8988T (cell line): ENCODE results near the gene PLBD1.

ENCODE experiments used
- DNase-seq: peaks from one replicate; pipeline ENCODE4 v3.0.0; 2011

The PLBD1 gene

DNA sequence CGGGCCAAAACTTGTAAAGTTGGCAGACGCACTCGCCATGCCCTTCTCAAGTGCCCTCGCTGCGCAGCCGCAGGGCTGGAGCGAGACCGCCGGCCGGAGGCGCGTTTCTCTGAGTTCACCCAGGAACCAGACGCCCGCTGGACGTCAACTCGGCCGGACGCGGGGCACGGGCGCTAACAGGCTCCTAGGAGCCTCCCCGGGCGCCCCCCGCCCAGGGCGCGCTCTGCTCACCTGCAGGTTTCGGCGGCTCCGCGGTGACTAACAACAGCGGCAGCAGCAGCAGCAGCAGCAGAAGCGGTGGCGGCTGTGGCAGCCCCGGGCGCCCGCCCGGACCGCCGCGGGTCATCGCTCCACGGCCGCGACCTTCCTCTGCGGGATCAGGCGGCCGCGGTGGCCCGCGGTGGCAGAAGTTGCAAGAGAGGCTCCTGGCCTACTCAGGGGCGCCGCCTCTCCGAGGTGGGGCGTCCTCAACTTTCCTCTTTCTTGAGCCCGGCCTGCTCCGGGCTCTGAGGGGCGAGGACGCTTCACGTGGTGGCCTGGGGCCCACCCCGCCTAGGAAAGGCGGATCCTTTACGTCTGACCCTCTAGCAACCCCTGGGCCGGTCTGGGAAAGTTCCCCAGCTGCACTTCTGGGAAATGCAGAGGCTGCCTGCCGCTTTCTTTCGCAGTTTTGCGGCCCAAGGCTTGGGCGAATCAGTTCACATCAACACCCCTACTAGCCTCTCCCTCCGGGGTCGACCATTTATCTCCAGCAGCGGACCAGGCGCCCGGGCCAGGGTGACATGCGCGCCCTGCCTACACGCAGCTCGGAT, at the start of gene PLBD1:
Gene PLBD1, minus strand, starts transcription at position 533 of the 812 bp plus-strand sequence. Its CDS starts 187 bp downstream, at position 346.
- peak; percentile 43 for DNase-seq

DNA sequence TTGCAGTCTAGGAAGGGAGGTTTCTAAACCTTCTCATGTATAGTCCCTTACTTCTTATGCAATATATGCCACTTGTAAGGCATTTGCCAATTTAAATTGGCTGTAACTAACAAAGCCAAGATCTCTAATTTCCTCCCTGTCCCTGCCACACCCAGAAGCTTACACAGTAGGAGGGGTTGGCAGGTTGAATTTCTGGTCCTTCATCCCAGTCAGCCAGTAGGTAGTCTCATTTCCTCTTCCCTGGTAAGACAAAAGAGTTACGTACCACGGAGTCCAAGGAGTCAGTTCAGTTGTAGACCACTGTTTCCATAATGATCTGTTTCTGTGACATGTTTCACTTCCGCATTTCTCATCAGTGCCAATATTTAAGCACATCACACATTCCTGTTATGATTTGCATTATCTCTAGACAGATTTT, 47.0 kb upstream of the PLBD1 start:
- DNase-seq = no peak

- no peak for DNase-seq
These were observed 46.0 kb upstream of the PLBD1 start for GRCh38 chr12:14613718-14614117.

DNA sequence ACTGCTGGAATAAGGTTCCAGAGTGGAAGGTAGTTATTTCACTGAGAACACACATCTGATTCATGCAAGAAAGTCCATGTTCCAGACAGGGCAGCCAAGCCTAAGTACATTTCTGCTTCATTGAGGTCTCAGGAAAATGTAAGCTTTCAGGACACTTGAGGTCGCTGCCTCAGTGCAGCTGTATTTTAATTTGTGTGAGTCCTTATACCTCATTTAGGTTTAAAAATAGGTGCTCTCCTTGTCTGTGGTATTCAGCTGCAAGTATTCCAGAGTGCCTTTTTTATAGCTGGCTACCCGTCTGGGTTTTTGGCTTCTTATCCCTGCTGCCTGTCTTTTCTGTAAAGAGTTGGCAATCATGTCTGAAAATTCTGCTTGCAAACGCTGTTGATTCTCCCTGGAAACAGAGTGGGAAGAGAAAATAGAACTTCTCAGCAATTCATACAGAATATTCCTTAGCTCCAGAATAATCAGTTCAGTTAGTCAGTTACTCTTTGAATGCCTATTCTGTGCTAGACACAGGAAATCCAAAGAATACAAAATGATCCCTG, 45.3 kb upstream of the PLBD1 start:
- DNase-seq = no peak

GRCh38 chr12:14612250-14612649, 44.6 kb upstream of the PLBD1 start:
- DNase-seq = no peak

- no peak for DNase-seq
These were observed 44.0 kb upstream of the PLBD1 start for GRCh38 chr12:14611640-14612203.

DNA sequence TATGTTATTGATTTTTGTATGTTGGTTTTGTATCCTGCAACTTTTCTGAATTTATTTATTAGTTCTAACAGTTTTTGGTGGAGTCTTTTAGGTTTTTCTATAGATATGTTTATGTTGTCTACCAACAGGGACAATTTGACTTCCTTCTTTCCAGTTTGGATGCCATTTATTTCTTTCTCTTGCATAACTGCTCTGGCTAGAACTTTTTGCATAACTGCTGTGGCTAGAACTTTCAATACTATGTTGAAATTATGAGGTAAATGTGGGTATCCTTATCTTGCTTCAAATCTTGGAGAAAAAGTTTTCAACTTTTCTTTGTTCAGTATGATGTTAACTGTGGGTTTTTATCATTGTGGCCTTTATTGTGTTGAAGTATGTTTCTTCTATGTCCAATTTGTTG, 39.9 kb upstream of the PLBD1 start:
- no peak for DNase-seq

DNA sequence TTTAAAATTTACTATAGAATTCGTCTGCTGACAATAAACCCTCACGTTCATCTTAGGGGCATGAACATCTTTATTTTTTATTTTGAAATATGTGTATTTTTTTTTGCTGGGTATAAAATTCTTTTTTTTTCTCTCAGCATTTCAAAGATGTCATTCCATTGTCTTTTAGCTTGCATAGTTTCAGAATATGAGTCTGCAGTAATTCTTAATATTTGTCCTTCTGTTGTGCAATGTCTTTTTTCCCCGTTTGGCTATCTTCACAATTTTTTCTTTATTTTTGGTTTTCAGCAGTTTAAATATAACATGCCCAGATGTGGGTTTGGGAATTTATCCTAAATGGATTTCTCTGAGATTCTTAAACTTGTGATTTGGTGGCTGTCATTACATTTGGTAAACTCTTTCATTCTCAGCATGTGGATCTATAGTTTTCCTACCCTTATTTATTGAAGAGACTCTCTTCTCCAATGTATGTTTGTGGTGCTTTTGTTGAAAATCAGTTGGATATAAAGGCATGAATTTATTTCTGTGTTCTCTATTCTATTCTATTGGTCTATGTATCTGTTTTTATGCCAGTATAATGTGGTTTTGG, 37.8 kb upstream of the PLBD1 start:
- no peak for DNase-seq

- DNase-seq = no peak
These were observed 34.2 kb upstream of the PLBD1 start for GRCh38 chr12:14601692-14602478.

DNA sequence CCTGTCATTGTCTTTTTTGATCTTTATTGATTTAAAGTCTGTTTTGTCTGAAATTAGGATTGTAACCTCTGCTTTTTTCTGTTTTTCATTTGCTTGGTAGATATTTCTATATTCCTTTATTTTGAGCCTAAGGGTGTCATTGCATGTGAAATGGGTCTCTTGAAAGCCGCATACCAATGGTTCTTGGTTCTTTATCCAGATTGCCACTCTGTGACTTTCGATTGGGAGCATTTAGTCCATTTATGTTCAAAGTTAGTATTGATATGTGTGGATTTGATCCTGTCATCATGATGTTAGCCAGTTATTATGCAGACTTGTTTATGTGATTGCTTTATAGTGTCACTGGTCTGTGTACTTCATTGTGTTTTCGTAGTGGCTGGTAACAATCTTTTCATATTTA, 29.8 kb upstream of the PLBD1 start:
- no peak for DNase-seq

- no peak for DNase-seq
These were observed 24.0 kb upstream of the PLBD1 start for GRCh38 chr12:14591719-14592118.

DNA sequence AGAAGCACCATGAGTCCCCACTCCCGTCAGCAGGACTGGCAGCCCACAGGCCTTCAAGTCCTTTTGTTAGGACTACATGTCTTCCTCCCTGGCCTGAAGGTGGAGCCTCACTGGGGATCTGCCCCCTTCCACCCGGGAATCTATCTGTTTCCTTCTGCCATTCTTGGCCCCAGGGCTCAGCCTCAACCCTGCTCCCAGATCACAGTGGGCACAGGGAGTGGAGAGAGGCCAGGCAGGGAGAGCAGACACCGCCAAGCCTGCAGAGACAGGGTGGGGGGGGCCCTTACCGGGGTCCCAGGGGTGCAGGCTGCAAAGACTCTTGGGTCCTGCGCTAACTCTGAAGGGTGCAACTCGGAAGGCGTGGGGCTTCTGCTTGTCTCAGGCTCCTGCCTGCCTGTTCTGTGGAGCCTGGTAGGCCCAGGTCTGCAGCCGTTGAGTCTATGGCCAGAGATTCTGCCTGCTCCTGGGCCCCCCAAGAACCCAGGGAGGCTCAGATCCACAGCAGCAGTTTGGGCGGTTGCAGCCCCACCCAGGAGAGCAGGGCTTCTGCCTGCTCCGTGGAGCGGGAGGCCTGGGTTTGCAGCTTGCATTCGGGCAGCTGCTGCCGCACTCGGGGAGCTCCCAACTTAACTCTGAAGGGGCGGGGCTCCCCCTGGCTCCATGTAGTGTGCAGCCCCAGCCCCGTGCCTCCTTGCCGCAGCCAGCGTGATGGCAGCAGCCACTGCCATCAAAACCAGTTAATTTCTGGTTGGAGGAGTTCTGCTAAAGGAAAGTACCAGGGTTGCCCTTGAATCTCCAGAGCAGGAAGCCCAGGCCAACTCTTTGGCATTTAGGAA, 21.7 kb upstream of the PLBD1 start:
- DNase-seq = no peak

- DNase-seq = no peak
These were observed 20.9 kb upstream of the PLBD1 start for GRCh38 chr12:14588571-14588970.

DNA sequence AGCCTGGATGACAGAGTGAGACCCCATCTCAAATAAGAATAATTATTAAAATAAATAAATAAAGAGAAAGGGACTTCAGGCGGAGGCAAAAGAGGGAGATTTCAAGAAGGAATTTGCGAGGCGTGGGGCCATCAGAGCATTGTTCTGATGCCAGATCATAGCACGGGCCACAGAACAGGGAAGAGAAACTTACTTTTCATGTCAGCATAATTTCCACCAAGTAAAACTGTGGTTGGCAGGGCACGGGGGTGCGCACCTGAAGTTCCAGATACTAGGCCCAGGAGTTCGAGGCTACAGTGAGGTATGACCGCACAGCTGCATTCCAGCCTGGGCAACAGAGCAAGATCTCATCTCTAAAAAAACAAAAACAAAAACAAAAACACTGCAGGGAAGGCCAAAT, 11.0 kb upstream of the PLBD1 start:
- no peak for DNase-seq

DNA sequence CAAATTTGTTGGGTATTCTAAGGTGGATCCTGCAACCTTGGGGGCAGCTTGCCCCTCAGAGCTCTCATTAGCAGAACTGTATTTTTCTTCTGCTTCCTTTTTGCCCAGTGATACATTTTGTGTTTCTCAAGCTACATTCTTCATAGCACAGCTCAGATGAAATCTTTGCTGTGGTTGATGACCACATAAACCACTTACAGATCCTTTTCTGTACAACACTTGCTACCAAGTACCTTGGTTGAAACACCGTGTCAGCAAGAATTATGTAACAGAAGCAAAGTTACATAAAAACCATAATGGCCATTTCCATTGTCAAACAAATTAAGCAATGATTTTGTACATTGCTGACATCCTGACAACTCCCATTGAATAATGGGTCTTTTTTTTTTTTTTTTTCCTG, 9.7 kb upstream of the PLBD1 start:
- DNase-seq = no peak

- no peak for DNase-seq
These were observed 9.2 kb upstream of the PLBD1 start for GRCh38 chr12:14576896-14577295.

DNA sequence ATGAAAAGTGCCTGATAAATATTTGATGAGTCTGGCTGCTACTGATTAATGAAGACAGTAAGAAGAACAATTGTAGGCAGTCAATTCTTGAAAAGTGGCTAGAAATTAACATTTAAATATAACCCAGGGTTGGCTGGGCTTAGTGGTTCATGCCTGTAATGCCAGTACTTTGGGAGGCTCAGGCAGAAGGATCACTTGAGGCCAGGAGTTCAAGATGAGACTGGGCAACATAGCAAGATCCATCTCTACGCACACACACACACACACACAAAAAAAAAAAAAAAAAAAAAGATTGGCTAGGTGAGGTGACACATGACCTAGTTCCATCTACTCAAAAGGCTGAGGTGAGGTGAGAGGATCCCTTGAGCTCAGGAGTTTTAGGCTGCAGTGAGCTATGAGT, 7.9 kb upstream of the PLBD1 start:
- no peak for DNase-seq

DNA sequence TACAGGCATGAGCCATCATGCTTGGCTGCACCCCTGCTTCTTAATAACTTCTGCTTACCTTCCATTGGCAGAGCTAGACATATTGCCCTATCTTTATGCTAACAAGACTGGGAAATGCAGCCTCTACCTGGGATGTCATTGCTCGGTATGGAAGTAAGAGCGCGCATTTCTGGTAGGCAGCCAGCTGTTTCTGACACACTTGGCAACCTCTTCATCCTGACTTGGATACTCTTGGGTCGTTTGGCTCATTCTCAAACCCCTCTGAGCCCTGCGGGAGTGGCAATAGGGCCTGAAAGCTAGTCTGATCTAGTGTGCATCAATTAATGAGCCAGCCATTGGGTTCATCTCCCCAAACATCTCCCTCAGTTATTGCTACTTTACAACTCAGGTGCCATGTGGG, 5.4 kb upstream of the PLBD1 start:
- DNase-seq = no peak

DNA sequence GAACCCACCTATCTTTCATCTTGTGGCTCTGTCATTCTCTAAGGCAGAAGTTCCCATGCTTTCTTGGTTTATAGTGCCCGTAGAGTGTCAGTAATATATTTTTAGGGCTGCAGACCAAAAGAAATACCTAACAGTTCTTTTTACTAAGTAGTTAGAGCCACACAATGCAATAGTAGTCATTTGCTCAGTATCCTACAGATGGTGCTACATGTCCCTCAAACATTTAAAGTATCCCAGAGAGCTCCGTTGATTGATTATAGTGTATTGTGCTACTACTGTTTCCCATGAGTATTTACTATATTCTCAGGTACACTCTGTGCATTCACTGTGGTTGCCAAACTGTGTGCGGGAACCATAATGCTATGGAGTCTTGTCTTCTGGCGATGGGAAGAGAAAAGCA, 4.7 kb upstream of the PLBD1 start:
- no peak for DNase-seq

- no peak for DNase-seq
These were observed 4.1 kb upstream of the PLBD1 start for GRCh38 chr12:14571779-14572178.

DNA sequence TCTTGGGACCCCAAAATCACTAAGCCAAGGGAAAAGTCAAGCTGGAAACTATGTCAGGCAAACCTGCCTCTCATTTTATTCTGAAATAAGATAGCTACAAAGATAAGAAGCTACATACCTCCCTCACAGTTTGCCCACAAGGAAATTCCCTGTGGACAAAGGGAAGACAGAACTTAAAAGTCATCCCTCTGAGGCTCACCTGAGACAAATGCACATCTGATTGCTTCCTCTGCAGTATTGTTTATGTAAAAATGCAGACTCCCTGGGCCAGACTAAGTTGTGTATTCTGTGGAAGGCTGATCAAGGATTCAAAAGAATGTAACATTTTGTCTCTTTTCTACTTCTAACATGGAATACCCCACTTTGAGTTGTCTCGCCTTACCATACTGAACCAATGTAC, 2.5 kb upstream of the PLBD1 start:
- no peak for DNase-seq

GRCh38 chr12:14564336-14564959, 3.2 kb downstream of the PLBD1 start:
- no peak for DNase-seq
